ENCODE data around the gene PIGU.
A peak's percentile ranks its signal among the peaks of the same experiment; 100 is the strongest.

Gene PIGU

GRCh38 chr20:34547844-34548613 lies 128.9 kb downstream of the PIGU start:
- no peak for DNase-seq

GRCh38 chr20:34546751-34547181 lies 130.1 kb downstream of the PIGU start:
- peak; percentile 86 for DNase-seq

- no peak for DNase-seq
These were observed 132.6 kb downstream of the PIGU start for GRCh38 chr20:34544109-34544796.

- DNase-seq, result no peak
These were observed 133.3 kb downstream of the PIGU start for GRCh38 chr20:34543463-34544056.

- no peak for DNase-seq
These were observed 134.5 kb downstream of the PIGU start for GRCh38 chr20:34542439-34542838.

- DNase-seq, result no peak
These were observed 135.0 kb downstream of the PIGU start for GRCh38 chr20:34541917-34542316.

GRCh38 chr20:34541264-34541901 lies 135.5 kb downstream of the PIGU start:
- no peak for DNase-seq

GRCh38 chr20:34540596-34541263 lies 136.2 kb downstream of the PIGU start:
- DNase-seq, result no peak

DNA sequence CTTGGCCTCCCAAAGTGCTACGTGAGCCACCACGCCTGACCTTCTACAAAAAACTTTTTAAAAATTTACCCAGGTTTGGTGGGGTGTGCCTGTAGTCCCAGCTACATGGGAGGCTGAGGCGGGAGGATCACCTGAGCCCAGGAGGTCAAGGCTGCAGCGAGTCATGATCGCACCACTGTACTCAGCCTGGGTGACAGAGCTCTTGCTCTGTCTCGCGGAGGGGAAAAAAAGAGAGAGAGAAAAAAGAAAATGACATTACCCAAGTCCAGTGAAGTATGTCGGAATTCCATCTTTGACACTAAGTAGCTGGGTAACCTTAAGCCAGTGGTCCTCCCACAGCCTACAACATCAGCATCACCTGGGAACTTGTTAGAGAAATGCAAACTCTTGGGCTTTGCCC lies 137.1 kb downstream of the PIGU start:
- DNase-seq, result no peak

DNA sequence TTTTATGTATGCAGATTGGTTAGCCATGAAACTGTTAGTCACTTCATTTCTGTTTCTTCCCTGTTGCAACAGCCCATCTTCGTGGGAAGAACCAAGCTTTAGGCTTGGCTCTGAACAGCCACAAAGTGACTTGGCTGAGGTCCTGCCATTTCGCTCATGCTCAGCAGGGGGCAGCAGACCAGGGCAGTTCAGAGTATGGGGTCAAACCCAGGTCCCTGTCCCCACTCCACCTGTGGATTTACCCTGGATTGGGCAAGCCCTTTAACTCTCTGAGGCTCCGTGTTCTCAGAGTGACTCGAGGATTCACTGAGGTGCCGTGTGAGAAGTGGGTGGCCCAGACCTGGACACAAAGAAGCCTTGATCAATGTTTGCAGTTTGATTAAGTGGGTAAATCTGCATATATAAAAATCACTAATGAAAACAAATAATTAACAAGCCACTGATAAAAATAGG lies 138.2 kb downstream of the PIGU start:
- DNase-seq, result no peak

- DNase-seq, result no peak
These were observed 139.2 kb downstream of the PIGU start for GRCh38 chr20:34537651-34538050.

- no peak for DNase-seq
These were observed 140.0 kb downstream of the PIGU start for GRCh38 chr20:34536798-34537394.

GRCh38 chr20:34535857-34536256 lies 141.0 kb downstream of the PIGU start:
- DNase-seq, result no peak

DNA sequence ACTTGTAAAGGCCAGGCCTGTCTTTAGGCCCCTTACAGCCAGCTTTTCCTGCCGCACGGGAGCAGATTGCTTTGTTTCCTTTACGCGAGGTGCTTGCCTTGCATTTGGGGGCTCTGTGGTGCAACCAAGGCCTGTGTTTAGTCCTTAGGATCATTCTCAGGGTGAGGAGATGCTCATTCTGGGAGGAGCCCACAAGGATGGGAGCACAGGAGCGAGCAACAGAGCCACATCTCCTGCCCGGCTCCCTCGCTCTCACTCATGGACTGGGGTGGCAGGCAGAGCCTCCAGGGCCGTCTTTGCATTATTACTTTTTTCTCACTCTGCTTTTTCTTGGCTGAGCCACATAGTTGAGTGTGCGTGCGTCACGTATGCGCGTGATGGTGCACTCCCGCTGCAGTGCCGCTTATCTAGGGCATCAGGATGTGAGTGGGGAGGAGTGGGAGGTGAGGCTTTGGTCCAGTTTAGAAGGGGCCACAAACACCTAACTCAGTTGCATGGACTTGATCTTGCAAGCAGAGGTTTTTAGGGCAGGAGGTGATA lies 141.5 kb downstream of the PIGU start:
- DNase-seq, result no peak

DNA sequence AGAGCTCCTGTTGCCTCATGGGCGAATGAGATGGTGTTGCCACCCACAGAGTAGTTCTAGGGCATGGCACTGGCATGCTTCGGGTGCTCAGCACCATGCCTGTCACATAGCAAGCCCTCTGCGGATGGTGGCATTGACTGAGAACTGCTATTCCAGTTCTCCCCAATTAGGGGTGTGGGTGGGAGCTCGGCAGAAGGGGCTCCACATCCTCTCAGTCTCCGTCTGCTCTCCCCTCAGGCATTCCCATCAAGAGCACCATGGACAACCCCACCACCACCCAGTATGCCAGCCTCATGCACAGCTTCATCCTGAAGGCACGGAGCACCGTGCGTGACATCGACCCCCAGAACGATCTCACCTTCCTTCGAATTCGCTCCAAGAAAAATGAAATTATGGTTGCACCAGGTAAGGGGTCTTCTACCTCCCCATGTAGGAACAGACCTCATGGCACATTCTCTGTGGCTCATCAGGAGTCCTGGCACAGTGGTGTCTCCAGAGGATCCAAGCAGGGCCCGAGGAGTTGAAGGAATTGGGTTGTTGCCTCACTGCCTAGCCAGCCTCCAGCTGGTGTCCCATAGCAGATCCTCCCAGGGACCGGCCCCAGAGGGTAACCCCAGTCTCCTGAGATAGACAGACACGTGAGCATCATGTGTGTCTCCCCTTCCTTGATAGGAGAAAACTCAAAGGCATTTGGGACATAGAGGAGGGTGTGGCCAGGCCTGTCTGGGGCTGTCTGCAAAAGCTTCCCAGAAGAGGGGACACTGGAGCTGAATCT lies 142.3 kb downstream of the PIGU start:
- no peak for DNase-seq

DNA sequence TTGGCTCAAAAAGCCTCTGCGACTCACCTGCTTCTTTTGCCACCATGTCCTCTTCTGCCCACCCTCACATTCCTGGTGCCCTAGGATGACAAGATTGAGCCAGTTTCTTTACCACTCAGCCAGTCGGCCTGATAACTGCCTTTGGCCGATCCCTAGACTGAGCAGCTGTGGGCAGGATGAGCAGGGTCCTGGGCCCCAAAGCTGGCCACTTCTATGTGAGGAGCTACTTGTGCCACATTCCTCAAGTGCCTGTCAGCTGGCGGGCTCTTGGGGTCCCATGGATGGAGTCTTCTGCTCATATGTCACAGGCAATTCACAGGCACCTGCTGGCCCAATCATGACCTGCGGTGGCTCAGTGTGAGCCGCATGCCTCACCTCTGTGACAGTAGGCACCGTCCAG lies 144.1 kb downstream of the PIGU start:
- no peak for DNase-seq

- DNase-seq, result no peak
These were observed 144.6 kb downstream of the PIGU start for GRCh38 chr20:34532320-34532719.

DNA sequence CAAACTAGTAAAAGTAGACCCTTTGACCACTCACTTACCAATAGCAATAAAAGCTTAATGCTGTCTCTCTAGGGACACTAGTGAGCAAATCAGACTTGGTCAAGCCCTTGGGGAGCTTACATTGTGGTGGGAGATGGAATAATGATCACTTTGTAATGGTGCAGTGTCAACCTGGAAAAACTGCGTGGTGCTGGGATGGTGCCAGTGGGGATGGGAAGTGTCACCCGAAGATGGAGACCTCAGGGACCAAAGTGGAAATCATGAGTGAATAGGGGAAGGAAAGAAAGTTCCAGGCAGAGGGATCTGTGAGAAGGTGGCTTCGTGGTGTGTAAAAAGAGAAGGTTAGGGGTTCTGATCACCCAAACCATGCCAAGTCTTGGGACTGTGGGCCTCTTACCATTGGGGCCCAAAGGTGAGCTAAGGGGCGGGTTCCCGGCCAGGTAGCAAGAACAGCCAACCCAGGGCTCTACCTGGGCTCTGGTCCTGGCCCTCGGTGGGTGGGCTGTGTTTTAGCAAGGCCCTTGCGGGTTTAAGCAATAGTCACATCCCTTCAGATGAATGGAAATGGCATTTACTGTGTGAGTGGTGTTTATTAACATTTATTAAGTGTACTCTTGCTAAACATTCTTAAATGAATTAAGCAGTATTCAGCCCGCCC lies 145.2 kb downstream of the PIGU start:
- DNase-seq, result no peak

DNA sequence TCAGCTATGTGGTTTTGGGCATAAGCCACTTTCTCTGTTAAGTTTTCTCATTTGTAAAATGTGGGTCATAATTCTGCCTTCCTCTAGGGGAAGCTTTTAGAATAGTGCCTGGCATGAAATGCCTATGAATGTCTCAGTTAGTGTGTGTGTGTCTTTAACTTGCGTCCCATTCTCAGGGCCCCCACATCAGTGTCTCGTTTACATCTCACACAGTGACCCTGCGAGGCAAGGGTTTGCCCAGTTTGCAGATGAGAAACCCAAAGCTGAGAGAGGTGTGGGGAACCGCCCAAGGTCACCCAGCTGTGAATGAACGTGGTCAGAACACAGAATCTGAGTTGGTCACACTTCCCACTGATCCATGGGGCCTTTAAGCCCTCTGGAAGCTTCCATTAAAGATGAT lies 146.6 kb downstream of the PIGU start:
- DNase-seq, result no peak

GRCh38 chr20:34529742-34530141 lies 147.2 kb downstream of the PIGU start:
- DNase-seq, result no peak

GRCh38 chr20:34528921-34529297 lies 148.0 kb downstream of the PIGU start:
- DNase-seq, result no peak

Data from NCI-H1417 treated with DMSO at 0.1 percent for 48 hours (cell line).